Ishikawa (cell line): Measurements from ENCODE around the gene DCUN1D3.

Experiments
- CEBPB ChIP-seq: IDR thresholded peaks from 2 replicates; pipeline ENCODE4 v1.6.1; 2012
- CREB1 ChIP-seq: IDR thresholded peaks from 2 replicates; pipeline ENCODE4 v1.6.1; 2012; ENCODE audit warnings: low read depth
- EGR1 ChIP-seq: IDR thresholded peaks from 2 replicates; pipeline ENCODE4 v1.6.1; 2012
- EP300 ChIP-seq: IDR thresholded peaks from 2 replicates; pipeline ENCODE4 v1.6.1; 2012; ENCODE audit warnings: borderline replicate concordance
- FOXM1 ChIP-seq: IDR thresholded peaks from 2 replicates; pipeline ENCODE4 v1.6.1; 2012; ENCODE audit warnings: low read depth, borderline replicate concordance
- MAX ChIP-seq: IDR thresholded peaks from 2 replicates; pipeline ENCODE4 v1.6.1; 2012
- NFIC ChIP-seq: IDR thresholded peaks from 2 replicates; pipeline ENCODE4 v1.6.1; 2012
- RAD21 ChIP-seq: IDR thresholded peaks from 2 replicates; pipeline ENCODE4 v1.6.1; 2012; ENCODE audit warnings: low read depth
- REST ChIP-seq: IDR thresholded peaks from 2 replicates; pipeline ENCODE4 v1.6.1; 2012; ENCODE audit warnings: low read depth, mild to moderate bottlenecking
- TAF1 ChIP-seq: IDR thresholded peaks from 2 replicates; pipeline ENCODE4 v1.6.1; 2012; ENCODE audit warnings: low read depth, mild to moderate bottlenecking
- TCF12 ChIP-seq: IDR thresholded peaks from 2 replicates; pipeline ENCODE4 v1.6.1; 2012; ENCODE audit warnings: low read depth
- TEAD4 ChIP-seq: IDR thresholded peaks from 2 replicates; pipeline ENCODE4 v1.6.1; 2012
- USF1 ChIP-seq: IDR thresholded peaks from 2 replicates; pipeline ENCODE4 v1.6.1; 2012
- YY1 ChIP-seq: IDR thresholded peaks from 2 replicates; pipeline ENCODE4 v1.6.1; 2012; ENCODE audit warnings: low read depth
- ZBTB7A ChIP-seq: IDR thresholded peaks from 2 replicates; pipeline ENCODE4 v1.6.1; 2012; ENCODE audit warnings: low read depth

The DCUN1D3 gene

GRCh38 chr16:20878682-20879147, 21.4 kb downstream of the DCUN1D3 start:
- TF ChIP-seq NFIC = no peak
- TF ChIP-seq CREB1 = no peak

GRCh38 chr16:20875355-20875650, 24.9 kb downstream of the DCUN1D3 start:
- TF ChIP-seq CREB1 = no peak
- no peak for TF ChIP-seq EGR1
- TF ChIP-seq TCF12 = no peak
- no peak for TF ChIP-seq RAD21
- no peak for TF ChIP-seq TAF1
- TF ChIP-seq USF1 = no peak
- TF ChIP-seq EP300 = no peak
- TF ChIP-seq ZBTB7A = no peak
- TF ChIP-seq FOXM1 = no peak
- no peak for TF ChIP-seq MAX
- TF ChIP-seq NFIC = no peak
- TF ChIP-seq REST = no peak
- no peak for TF ChIP-seq YY1
- TF ChIP-seq TEAD4 = no peak
- TF ChIP-seq CEBPB = no peak

- no peak for TF ChIP-seq EGR1
- TF ChIP-seq TEAD4 = no peak
- no peak for TF ChIP-seq ZBTB7A
- TF ChIP-seq RAD21 = no peak
- no peak for TF ChIP-seq TAF1
- TF ChIP-seq CREB1 = no peak
- TF ChIP-seq CEBPB = no peak
- no peak for TF ChIP-seq EP300
- no peak for TF ChIP-seq TCF12
- TF ChIP-seq YY1 = no peak
- TF ChIP-seq MAX = no peak
- no peak for TF ChIP-seq REST
- TF ChIP-seq USF1 = no peak
- no peak for TF ChIP-seq NFIC
- no peak for TF ChIP-seq FOXM1
Measured at GRCh38 chr16:20874088-20874581, 26.0 kb downstream of the DCUN1D3 start.

- no peak for TF ChIP-seq EGR1
- no peak for TF ChIP-seq EP300
- TF ChIP-seq TCF12 = no peak
- no peak for TF ChIP-seq MAX
- TF ChIP-seq USF1 = no peak
- no peak for TF ChIP-seq REST
- no peak for TF ChIP-seq ZBTB7A
- no peak for TF ChIP-seq CEBPB
- no peak for TF ChIP-seq TEAD4
- no peak for TF ChIP-seq CREB1
- no peak for TF ChIP-seq YY1
- no peak for TF ChIP-seq NFIC
- no peak for TF ChIP-seq TAF1
- TF ChIP-seq RAD21 = no peak
- no peak for TF ChIP-seq FOXM1
Measured at GRCh38 chr16:20873331-20873730, 26.8 kb downstream of the DCUN1D3 start.
